Osteocyte (in vitro differentiated cells): Measurements from ENCODE around the gene FRMD3. TPM values are rescaled to one million over a fixed set of nuclear protein-coding genes. Genes with fewer than 3 reads are reported as not detected.

Experiments
- DNase-seq: peaks from one replicate; pipeline ENCODE4 v3.0.0; 2021; ENCODE audit warnings: mixed read lengths; ENCODE audit not compliant: unreplicated experiment; ENCODE audit errors: extremely low spot score
- H3K27ac Mint-ChIP-seq: one replicate; pipeline ENCODE4 v1.8.0; 2021; ENCODE audit warnings: mild to moderate bottlenecking, mixed read lengths; ENCODE audit not compliant: unreplicated experiment
- H3K27me3 Mint-ChIP-seq: one replicate; pipeline ENCODE4 v1.8.0; 2021; ENCODE audit warnings: mixed read lengths; ENCODE audit not compliant: unreplicated experiment
- H3K36me3 Mint-ChIP-seq: one replicate; pipeline ENCODE4 v1.8.0; 2021; ENCODE audit warnings: mixed read lengths; ENCODE audit not compliant: unreplicated experiment
- H3K4me1 Mint-ChIP-seq: one replicate; pipeline ENCODE4 v1.8.0; 2021; ENCODE audit warnings: mixed read lengths; ENCODE audit not compliant: unreplicated experiment
- H3K4me3 Mint-ChIP-seq: one replicate; pipeline ENCODE4 v1.8.0; 2021; ENCODE audit warnings: mild to moderate bottlenecking, moderate library complexity, mixed read lengths; ENCODE audit not compliant: unreplicated experiment
- H3K9me3 Mint-ChIP-seq: one replicate; pipeline ENCODE4 v1.8.0; 2021; ENCODE audit warnings: mixed read lengths; ENCODE audit not compliant: unreplicated experiment
- CTCF ChIP-seq: fragments of 200-600 bp; sonication (generic); IDR thresholded peaks from 2 replicates; pipeline ENCODE4 v1.5.0; 2021; ENCODE audit warnings: antibody characterized with exemption, mild to moderate bottlenecking, moderate library complexity
- total RNA-seq: library from RNA; stranded (reverse); gene quantifications from 2 replicates; pipeline ENCODE4 v1.2.1, GENCODE V29; 2021

Gene FRMD3
- total RNA-seq, 1 donor from 2014 or later = 0.35 TPM

DNA sequence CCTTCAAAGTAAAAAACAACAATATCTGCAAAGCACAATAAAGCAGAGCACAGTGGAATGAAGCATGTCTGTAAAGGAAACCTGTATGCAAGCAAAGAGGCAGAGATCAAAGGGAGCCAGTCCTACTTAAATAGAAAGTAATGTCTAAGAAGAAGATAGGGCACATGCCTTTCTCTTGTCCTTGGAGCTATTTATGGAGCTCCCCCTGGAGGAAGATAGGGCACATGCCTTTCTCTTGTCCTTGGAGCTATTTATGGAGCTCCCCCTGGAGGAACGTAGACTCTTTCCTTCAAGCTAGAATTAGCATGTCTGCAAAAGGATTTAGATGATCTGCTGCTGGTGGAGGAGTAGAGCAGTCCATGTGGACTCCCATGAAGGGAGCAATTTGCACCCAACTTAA lies 307.2 kb downstream of the FRMD3 start:
- peak; percentile 38 for TF ChIP-seq CTCF
- DNase-seq = no peak
- no peaks in the 10 kb centered on the region for H3K27me3 Mint-ChIP-seq
- no peak overlapping the region for H3K4me3 Mint-ChIP-seq
- no peak overlapping the region for H3K27ac Mint-ChIP-seq
- H3K36me3 Mint-ChIP-seq = no peaks in the 10 kb centered on the region
- H3K4me1 Mint-ChIP-seq = no peaks in the 10 kb centered on the region
- H3K9me3 Mint-ChIP-seq = peaks cover 13% of the 10 kb centered on the region

GRCh38 chr9:83220730-83221129 lies 317.5 kb downstream of the FRMD3 start:
- TF ChIP-seq CTCF = no peak
- Mint-ChIP-seq H3K9me3 (no peaks in the 10 kb centered on the region), H3K4me1 (peaks cover 3% of the 10 kb centered on the region), H3K4me3 (no peak overlapping the region), H3K27me3 (peaks cover 15% of the 10 kb centered on the region), H3K36me3 (no peaks in the 10 kb centered on the region), H3K27ac (no peak overlapping the region)
- no peak for DNase-seq

GRCh38 chr9:83219924-83220438 lies 318.2 kb downstream of the FRMD3 start:
- Mint-ChIP-seq H3K4me3 (peak overlapping the region; percentile 96), H3K27ac (peak overlapping the region; percentile 92), H3K27me3 (peaks cover 15% of the 10 kb centered on the region), H3K9me3 (no peaks in the 10 kb centered on the region), H3K36me3 (no peaks in the 10 kb centered on the region), H3K4me1 (peaks cover 3% of the 10 kb centered on the region)
- no peak for DNase-seq
- TF ChIP-seq CTCF = no peak

DNA sequence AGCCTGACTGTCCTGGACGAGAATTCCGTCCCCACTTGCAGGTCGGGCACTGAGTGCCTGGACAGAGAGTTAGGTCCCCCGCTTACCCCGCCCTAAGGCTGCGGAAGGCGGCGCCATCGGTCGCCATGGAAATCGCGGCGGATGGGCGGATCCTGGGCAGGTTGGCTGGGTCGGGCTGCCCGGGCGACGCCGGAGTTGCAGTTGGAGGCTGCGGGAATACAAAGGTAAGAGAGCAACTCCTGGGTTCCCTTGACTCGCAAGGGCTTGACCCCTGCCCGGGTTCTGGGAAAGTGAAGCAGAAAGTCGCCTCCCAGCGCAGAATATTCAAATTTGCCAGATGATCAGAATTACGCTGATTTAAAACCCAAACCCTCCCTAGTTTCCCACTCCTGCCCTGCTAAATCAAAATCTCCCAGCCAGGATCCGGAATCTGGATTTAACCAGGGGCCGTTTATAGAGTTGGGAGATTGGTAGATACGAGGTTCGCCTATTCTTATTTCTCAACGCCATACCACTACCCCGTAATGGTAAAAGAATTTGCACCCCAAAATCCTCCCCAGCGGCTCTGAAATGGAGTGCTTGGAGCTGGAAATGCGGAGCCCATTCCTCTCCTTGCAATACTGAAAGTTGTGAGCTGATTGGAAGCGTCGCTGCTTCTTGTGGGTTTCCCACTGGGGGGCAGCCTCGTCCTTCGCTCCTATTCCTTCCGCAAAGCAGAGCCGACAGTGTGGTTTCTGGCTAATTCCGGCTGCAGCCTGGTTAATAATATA lies 318.9 kb downstream of the FRMD3 start:
- peak; percentile 66 for TF ChIP-seq CTCF
- H3K36me3 Mint-ChIP-seq = no peaks in the 10 kb centered on the region
- no peak for DNase-seq

GRCh38 chr9:83218411-83219090 lies 319.6 kb downstream of the FRMD3 start:
- H3K27ac Mint-ChIP-seq = no peak overlapping the region
- peaks cover 15% of the 10 kb centered on the region for H3K27me3 Mint-ChIP-seq
- no peaks in the 10 kb centered on the region for H3K9me3 Mint-ChIP-seq
- DNase-seq = no peak
- TF ChIP-seq CTCF = no peak
- H3K4me1 Mint-ChIP-seq = peaks cover 3% of the 10 kb centered on the region
- H3K4me3 Mint-ChIP-seq = peak overlapping the region; percentile 30
- H3K36me3 Mint-ChIP-seq = no peaks in the 10 kb centered on the region

More for the DNA sequence above, 318.9 kb downstream of the FRMD3 start:
- Mint-ChIP-seq H3K4me3 (peak overlapping the region; percentile 96), H3K27me3 (peaks cover 15% of the 10 kb centered on the region), H3K9me3 (no peaks in the 10 kb centered on the region), H3K4me1 (peaks cover 3% of the 10 kb centered on the region), H3K27ac (peak overlapping the region; percentile 92)
